Psoas muscle (tissue), 8 donors: Measurements from ENCODE around the gene STK10. TPM values are rescaled to one million over a fixed set of nuclear protein-coding genes. Genes with fewer than 3 reads are reported as not detected.

Source experiments
- ATAC-seq, 4 donors: fragments of 200-7000 bp; cut with Tn5 transposase; one replicate each; pipeline ENCODE4 v1.9.1; 2020; ENCODE audit warnings: moderate library complexity in 3 of 4, mild to moderate bottlenecking in 2 of 4
- DNase-seq, 2 donors: peaks; one replicate each; pipeline ENCODE4 v3.0.0-alpha.2; 2020
- H3K27ac ChIP-seq: fragments of 200-600 bp; one replicate; pipeline ENCODE4 v1.8.0; 2022
- H3K27me3 ChIP-seq, 3 donors: fragments of 200-600 bp in 1 of 3; one replicate each; pipeline versions ENCODE4 v1.6.1 to v1.8.0; 2013 to 2022; ENCODE audit warnings: low read length in 2 of 3, mild to moderate bottlenecking in 2 of 3, moderate library complexity in 1 of 3; ENCODE audit not compliant: insufficient read depth in 3 of 3
- H3K36me3 ChIP-seq, 2 donors: fragments of 200-600 bp in 1 of 2; one replicate each; pipeline versions ENCODE4 v1.6.1 to v1.8.0; 2013 to 2022; ENCODE audit warnings: low read depth in 1 of 2, mild to moderate bottlenecking in 1 of 2, moderate library complexity in 1 of 2; ENCODE audit not compliant: insufficient read depth in 1 of 2
- H3K4me1 ChIP-seq: fragments of 200-600 bp; one replicate; pipeline ENCODE4 v1.8.0; 2022
- H3K4me3 ChIP-seq: fragments of 200-600 bp; one replicate; pipeline ENCODE4 v1.8.0; 2022; ENCODE audit warnings: mild to moderate bottlenecking
- H3K9me3 ChIP-seq: fragments of 200-600 bp; one replicate; pipeline ENCODE4 v1.8.0; 2022
- WGBS, 3 donors: extraction: QIAGEN DNeasy Blood & Tissue Kit; methylation state at CpG; one replicate each; pipeline versions ENCODE4 v1.1.6 to v1.1.7; 2013; 5-methylcytosine and 5-hydroxymethylcytosine counted together
- intact Hi-C, 2 donors: fragments of 100-400 bp; cut with DNase I; formaldehyde crosslinking; loops; one replicate each; pipeline versions ENCODE4 v1.11.0 to v1.14.2; 2022
- polyA plus RNA-seq, 3 donors: library from polyadenylated mRNA; stranded (reverse); fragments of 200-250 nt; gene quantifications; one replicate each; pipeline ENCODE4 v1.2.3, GENCODE V29; 2013
- total RNA-seq, 4 donors: library from RNA; stranded (reverse); fragmentation: NEBNext Ultra II Directional in 2 of 4; extraction: Animal tissue kit (Norgen Biotek cat#: 25700) in 2 of 4; gene quantifications; one replicate each; pipeline versions ENCODE4 v1.2.1 to v1.2.4, GENCODE V29; 2021 to 2023
- TF ChIP-seq, protein P1 (sequence below): fragments of 200-600 bp; IDR thresholded peaks from one replicate; pipeline ENCODE4 v1.8.0; 2022; ENCODE audit warnings: antibody characterized with exemption
- donor health status: healthy with polysubstance abuse.
- donor health status: DM: no; HTN: no; CAD: no; lungs with moderate emphysema.
- donor health status: Bipolar disorder and iron deficiency.
- donor health status: healthy.
- donor health status: DM: yes; HTN: yes; CAD: no.
- donor health status: DM: no; HTN: no; CAD: no.
- donor health status: DM: no; HTN: no; CAD: no.
- donor health status: DM: yes; HTN: yes; CAD: no.

The STK10 gene
- total and polyA plus RNA-seq, 7 donors, result 1.9 to 8.6 (median 6.2) TPM

GRCh38 chr5:172078726-172079345 is 109.2 kb downstream of the STK10 start:
- DNase-seq (no peak), ATAC-seq (no peak)
- WGBS, 3 donors, result 69 to 82% (median 73%) methylated on average over 8 of the region's 8 CpGs
- Histone ChIP-seq H3K36me3 (peaks cover 3 to 27% of the 10 kb centered on the region in 2 donors), H3K27me3 (no peaks in the 10 kb centered on the region), H3K27ac (no peak overlapping the region), H3K9me3 (peaks cover 3% of the 10 kb centered on the region), H3K4me3 (no peak overlapping the region), H3K4me1 (no peaks in the 10 kb centered on the region)
- TF ChIP-seq, protein P1, sequence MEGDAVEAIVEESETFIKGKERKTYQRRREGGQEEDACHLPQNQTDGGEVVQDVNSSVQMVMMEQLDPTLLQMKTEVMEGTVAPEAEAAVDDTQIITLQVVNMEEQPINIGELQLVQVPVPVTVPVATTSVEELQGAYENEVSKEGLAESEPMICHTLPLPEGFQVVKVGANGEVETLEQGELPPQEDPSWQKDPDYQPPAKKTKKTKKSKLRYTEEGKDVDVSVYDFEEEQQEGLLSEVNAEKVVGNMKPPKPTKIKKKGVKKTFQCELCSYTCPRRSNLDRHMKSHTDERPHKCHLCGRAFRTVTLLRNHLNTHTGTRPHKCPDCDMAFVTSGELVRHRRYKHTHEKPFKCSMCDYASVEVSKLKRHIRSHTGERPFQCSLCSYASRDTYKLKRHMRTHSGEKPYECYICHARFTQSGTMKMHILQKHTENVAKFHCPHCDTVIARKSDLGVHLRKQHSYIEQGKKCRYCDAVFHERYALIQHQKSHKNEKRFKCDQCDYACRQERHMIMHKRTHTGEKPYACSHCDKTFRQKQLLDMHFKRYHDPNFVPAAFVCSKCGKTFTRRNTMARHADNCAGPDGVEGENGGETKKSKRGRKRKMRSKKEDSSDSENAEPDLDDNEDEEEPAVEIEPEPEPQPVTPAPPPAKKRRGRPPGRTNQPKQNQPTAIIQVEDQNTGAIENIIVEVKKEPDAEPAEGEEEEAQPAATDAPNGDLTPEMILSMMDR, result no peak
- intact Hi-C loops, result no loop called here

- 82 to 88% (median 86%) methylated on average over 9 of the region's 9 CpGs for WGBS, 3 donors
- Histone ChIP-seq H3K4me3 (no peak overlapping the region), H3K27me3 (no peaks in the 10 kb centered on the region), H3K4me1 (no peaks in the 10 kb centered on the region), H3K36me3 (peaks cover 3 to 25% of the 10 kb centered on the region in 2 donors), H3K27ac (no peak overlapping the region), H3K9me3 (peaks cover 3% of the 10 kb centered on the region)
- intact Hi-C loops, result no loop called here
- TF ChIP-seq, protein P1, result no peak
- no peak for DNase-seq
- ATAC-seq, result no peak
Measured at GRCh38 chr5:172077664-172078425, 110.2 kb downstream of the STK10 start.

DNA sequence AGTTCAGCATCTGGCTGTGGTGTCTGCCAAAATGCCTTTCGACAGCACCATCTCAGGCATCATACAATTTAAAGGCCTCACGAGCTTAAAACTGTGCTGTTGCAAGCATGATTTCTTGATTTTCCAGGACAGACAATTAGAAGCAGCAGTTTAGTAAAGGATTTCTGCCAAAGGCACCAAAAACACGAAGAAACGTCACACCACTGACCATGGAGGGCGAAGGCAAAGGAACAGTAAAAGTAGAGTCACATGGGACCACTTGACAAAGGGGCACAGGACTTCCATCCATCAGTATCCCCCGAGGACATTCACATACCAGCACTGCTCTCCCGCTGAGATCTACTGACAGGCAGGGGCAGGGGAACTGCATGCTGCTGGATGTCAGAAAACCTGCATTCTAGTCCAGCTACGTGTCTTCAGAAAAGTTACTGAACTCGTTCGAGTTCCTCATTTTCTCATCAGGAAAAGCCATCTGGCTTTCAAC is 111.2 kb downstream of the STK10 start:
- WGBS, 3 donors, result 51 to 62% (median 54%) methylated on average over 10 of the region's 10 CpGs
- no peak overlapping the region for H3K4me3 ChIP-seq
- peaks cover 3 to 14% of the 10 kb centered on the region in 2 donors for H3K36me3 ChIP-seq
- TF ChIP-seq, protein P1, result no peak
- no peaks in the 10 kb centered on the region for H3K27me3 ChIP-seq
- H3K4me1 ChIP-seq, result no peaks in the 10 kb centered on the region
- no peak overlapping the region for H3K27ac ChIP-seq
- ATAC-seq (no peak), DNase-seq (no peak)
- intact Hi-C loops, result no loop called here
- H3K9me3 ChIP-seq, result peaks cover 3% of the 10 kb centered on the region

- Histone ChIP-seq H3K27ac (no peak overlapping the region), H3K9me3 (peaks cover 3% of the 10 kb centered on the region), H3K36me3 (peaks cover 3 to 7% of the 10 kb centered on the region in 2 donors), H3K4me3 (no peak overlapping the region), H3K4me1 (no peaks in the 10 kb centered on the region), H3K27me3 (no peaks in the 10 kb centered on the region)
- intact Hi-C loops, result no loop called here
- 85 to 94% (median 91%) methylated on average over 4 of the region's 4 CpGs for WGBS, 3 donors
- TF ChIP-seq, protein P1, result no peak
- no peak for DNase-seq
- no peak for ATAC-seq
Measured at GRCh38 chr5:172075656-172076055, 112.4 kb downstream of the STK10 start.
